ENCODE data around the gene TAF3.

TAF3 gene

GRCh38 chr10:7942316-7942715, 124.0 kb downstream of the TAF3 start:
- DNase-seq, result no peak

DNA sequence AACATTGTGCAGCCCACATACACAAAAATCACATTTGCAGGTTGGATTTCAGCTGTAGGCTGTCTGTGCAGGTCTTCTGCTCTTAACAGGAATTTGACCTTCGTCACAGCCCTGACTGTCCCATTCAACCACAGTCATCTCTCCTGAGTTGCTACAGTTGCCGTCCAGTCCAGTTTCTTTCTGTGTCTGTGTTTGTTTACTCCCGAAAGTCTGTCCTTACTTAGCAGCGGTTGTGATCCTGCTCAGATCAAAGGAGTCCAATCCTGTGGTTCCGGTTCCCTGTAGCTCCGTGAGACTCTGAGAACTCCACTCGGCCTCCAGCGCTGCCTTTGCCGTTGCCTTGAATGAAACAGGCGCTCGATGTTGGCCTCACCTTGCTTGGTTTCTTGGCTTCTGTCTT, 124.6 kb downstream of the TAF3 start:
- DNase-seq, result no peak

- peak; percentile 0 for DNase-seq
Measured at GRCh38 chr10:7944215-7944480, 125.8 kb downstream of the TAF3 start.

DNA sequence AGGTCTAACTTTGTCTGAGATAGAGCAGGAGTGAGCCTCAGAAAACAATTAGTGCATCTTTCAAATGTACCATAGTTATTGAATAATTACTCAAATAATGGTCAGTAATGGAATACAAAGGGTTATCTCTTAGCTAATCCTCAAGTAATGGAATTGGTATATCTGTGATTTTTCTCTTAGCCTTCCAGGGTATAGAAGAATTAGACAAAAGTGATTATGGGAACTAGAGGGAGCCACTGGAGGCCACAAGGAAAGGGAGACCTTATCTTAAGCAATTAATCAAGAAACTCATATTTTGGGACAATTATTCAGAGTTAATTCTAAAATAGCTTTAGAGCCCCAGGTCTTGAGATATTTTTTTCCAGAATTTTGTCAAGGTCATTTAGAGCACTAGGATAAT, 126.2 kb downstream of the TAF3 start:
- no peak for DNase-seq

GRCh38 chr10:7945034-7945433, 126.7 kb downstream of the TAF3 start:
- DNase-seq, result no peak

DNA sequence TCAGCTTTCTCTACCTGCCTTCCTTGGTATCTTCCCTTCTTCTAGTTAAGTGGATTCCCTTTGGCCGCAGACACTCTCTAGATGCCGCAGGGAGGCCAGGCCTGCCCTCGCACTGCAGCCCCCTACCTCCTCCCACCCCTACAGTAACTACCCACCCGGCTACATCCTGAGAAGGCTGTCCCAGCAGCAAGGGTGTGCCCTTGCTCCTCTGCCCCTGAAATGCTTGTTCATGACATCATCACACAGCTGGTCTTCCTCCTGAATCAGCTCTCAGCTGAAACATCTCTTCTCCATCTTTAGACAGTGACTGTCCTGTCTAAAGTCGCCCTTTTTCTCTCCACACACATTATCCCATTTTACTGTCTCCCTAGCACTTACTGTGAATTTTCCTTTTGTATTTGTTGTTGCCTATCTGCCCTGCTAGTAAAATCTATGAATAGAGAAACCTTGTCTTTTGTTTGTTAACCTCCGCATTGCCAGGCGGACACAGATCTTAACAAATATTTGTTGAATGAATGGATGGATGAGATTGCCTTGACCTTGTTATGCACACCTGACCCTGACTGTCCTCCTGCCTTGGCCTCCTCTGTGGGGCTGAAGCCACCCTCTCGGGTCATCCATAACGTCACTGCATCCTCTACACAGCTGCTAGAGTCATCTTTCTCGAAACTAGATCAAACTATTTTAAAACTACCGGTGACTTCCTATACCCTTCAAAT, 127.3 kb downstream of the TAF3 start:
- DNase-seq, result no peak

DNA sequence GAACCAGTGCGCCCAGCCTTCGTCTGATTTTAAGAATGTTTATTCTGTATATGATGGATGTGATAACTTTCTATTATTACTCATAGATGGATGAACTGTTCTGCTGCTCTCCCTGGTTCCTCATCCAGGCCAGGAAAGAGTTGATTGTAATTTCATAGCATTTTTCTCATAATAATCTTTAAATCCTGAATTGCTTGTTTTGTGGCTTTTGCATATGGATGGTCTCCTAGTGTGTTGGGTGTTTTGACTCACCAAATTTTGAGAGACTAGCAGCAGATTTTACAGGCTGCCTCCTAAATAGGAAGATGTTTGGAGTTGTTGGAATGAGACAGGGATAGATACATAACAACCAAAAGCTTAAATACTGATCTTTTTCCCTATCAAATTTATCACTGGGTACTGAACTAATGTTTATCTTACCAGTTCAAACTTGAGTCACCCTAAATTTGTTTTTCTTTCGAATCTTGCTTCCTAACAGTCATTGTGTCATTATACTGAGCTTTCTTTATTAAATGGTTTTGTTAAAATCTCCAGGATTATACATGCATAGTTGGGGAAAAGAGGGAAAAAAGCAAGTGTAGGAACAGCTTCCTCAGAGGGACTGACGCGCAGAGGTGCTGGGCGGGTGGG, 130.2 kb downstream of the TAF3 start:
- no peak for DNase-seq

GRCh38 chr10:7950981-7951847, 132.9 kb downstream of the TAF3 start:
- no peak for DNase-seq

DNA sequence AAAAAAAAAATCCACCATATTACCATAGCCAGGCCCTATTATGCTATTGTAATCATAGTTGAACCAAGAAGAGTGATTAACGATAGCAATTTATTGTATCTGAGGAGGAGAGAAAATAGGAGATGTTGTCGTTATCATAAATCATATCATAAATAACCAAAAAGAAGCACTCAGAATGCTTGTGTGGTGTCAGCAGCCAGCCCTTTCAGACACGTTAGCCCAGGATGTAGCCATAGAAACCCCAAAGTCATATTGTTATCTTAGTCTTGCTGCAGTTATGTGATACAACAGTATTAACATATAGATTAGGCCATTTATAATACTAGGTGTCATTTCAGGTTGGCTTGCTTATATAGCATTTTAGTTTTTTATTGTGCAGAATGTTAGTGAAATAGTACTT, 134.0 kb downstream of the TAF3 start:
- no peak for DNase-seq

- DNase-seq, result no peak
Measured at GRCh38 chr10:7953447-7953846, 135.1 kb downstream of the TAF3 start.

GRCh38 chr10:7955446-7955845, 137.1 kb downstream of the TAF3 start:
- DNase-seq, result no peak

- no peak for DNase-seq
Measured at GRCh38 chr10:7956508-7956907, 138.2 kb downstream of the TAF3 start.

- no peak for DNase-seq
Measured at GRCh38 chr10:7957591-7957990, 139.3 kb downstream of the TAF3 start.

DNA sequence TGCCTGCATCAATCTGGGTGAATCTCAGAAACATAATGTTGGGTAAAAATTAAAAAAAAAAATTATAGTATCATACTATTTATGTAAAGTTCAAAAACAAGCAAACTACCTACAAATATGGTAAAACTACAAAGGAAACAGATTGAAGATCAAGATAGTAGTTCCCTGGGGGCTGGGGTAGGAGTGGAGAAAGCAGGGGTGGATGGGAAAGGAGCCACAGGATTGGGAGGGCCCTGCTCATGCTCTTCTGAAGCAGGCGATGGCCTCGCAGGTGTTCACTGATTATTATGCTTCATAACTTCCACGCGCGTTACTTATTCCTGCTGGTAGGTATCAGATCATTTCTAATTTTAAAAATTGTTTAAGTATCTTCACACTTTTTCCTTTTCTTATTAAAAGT, 140.1 kb downstream of the TAF3 start:
- no peak for DNase-seq

DNA sequence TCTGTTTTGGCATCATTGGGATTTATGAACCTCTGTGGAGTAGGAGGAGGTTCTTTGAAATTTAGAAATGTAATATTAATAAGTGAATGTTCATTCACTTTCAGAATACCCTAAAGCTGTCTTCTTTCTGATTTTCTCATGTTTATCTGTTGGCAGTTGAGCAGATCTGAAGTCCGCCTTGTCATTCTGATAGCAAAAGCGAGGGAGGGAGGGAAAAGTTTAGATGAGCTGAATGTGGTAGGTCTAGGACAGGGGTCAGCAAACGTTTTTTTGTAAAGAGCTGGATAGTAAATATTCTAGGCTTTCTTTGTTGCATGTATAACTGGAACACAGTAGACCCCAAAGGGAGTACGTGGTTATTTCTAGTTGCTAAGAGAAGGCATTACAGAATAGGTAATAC, 141.8 kb downstream of the TAF3 start:
- no peak for DNase-seq

DNA sequence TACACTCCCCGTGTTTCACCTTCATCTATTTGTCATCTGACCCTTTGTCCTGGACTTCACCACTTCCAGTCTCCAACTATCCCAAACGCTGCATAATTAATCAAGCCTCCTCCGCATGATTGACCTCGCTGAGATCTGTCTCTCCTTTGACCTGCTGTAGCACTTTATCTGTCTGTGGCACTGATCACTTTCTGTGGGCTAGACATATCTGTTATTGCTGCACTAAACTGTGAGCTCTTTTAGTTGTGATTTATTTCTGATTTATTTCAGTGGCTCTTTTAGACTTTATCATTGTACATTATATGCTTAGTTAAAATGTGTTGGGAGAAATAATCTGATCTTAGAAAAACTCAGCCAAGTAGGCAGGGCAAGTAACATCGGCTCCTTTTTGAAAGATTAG, 144.3 kb downstream of the TAF3 start:
- DNase-seq, result no peak

- DNase-seq, result no peak
Measured at GRCh38 chr10:7965457-7965856, 147.2 kb downstream of the TAF3 start.

GRCh38 chr10:7967035-7967434, 148.7 kb downstream of the TAF3 start:
- no peak for DNase-seq

DNA sequence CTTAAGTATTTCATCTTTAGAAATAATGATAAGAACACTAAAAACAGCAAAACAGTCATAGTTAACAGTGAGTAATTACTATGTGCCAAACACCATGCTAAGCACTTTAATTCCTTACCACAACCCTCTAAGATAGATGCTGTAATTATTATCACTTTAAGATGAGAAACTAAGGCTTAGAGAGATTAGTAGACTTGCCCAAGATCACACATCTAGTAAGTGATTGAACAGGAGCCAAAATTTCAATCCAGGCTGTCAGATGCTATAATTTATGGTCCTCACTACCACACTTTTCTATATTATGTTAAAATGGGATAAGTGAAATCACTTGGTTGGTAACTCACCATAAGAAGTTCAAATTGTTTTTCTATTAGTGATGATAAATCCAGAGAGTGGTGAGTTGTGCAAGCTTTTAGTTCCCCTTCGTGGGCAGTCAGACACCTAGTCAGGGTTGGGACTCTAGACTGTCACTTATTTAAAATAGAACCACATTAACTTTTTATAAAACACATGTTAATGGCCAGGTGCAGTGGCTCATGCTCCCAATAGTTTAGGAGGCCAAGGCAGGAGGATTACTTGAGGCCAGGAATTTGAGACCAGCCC, 150.3 kb downstream of the TAF3 start:
- DNase-seq, result no peak

- DNase-seq, result no peak
Measured at GRCh38 chr10:7969623-7970022, 151.3 kb downstream of the TAF3 start.

- no peak for DNase-seq
Measured at GRCh38 chr10:7971949-7972348, 153.6 kb downstream of the TAF3 start.

GRCh38 chr10:7972367-7972766, 154.1 kb downstream of the TAF3 start:
- DNase-seq, result no peak

DNA sequence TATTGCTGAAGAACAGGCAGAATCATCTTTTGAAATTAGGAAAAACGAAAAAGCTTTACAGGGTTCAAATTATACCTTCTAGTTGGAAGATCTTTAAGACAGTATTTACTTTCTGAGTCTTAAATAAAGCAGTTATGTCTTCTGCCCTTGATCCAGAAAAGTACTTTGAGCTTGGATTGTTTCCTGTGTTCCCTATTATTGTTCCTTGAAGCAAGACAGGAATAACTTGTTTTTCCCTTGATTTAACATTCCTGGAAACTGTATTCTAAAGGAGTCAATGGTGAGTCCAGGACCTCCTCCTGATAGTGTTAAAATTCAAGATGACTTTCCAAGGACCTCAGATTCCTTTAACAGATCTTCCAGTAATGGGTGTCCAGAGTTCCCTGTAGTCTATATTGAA, 161.9 kb downstream of the TAF3 start:
- no peak for DNase-seq

GRCh38 chr10:7982727-7983126, 164.4 kb downstream of the TAF3 start:
- no peak for DNase-seq
